GM04504 (cell line): ENCODE measurements around the gene ACTR10.
"Not testable (repeated sequence)": the region's sequence is repeated elsewhere in the genome, so short reads cannot be mapped to it uniquely, and the experiment has no call there.

Source experiments
- DNase-seq: peaks from one replicate; pipeline ENCODE4 v3.0.0-alpha.2; 2012; ENCODE audit warnings: low read depth

Gene ACTR10

DNA sequence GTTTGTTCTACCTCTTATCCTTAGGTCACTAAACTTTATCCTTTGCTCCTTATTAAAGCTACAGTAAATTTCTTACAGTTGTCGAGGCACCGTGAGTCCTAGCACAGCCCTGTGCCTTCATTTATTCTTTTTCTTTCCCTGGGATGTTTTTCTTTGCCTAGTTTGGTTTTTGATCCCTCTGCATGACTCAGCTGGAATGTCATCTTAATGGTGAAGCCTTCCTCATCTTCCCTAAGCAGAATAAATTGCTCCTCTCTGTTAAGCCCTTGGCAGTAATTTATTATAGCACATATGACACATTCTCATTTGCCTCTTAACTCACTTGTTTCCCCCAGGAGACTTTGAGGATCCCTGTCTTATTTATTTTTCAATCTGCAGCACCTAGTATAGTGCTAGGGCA lies 16.6 kb downstream of the ACTR10 start:
- no peak for DNase-seq

DNA sequence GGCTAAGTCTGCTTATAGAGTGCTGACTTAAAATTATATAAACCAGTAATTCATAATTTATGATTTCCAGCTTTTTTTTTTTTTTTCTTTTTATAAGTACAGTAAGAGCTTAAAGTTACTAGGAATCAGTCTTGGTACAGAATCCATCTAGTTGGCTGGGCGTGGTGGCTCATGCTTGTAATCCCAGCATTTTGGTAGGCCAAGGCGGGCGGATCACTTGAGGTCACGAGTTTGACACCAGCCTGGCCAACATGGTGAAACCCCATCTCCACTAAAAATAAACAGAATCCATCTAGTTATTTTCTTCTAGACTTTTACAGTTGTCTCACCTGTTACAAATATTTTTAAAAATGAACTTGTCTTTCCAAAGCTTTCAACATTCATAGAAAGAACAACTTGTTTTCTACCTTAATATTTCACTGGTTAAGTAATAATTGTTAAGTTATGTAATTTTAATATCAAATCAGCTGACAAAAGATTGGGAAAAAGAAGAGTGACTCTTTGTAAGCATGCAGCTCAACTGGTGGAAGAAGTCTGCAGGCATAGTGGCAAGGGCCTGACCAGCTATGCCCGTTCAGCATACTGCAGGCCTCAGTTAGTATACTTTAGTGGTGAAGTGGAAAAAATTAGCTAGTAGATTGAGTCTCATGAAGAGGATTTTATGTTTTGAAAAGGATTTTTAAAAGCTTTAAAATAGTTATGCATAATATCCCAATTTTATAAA lies 27.3 kb downstream of the ACTR10 start:
- no peak for DNase-seq

DNA sequence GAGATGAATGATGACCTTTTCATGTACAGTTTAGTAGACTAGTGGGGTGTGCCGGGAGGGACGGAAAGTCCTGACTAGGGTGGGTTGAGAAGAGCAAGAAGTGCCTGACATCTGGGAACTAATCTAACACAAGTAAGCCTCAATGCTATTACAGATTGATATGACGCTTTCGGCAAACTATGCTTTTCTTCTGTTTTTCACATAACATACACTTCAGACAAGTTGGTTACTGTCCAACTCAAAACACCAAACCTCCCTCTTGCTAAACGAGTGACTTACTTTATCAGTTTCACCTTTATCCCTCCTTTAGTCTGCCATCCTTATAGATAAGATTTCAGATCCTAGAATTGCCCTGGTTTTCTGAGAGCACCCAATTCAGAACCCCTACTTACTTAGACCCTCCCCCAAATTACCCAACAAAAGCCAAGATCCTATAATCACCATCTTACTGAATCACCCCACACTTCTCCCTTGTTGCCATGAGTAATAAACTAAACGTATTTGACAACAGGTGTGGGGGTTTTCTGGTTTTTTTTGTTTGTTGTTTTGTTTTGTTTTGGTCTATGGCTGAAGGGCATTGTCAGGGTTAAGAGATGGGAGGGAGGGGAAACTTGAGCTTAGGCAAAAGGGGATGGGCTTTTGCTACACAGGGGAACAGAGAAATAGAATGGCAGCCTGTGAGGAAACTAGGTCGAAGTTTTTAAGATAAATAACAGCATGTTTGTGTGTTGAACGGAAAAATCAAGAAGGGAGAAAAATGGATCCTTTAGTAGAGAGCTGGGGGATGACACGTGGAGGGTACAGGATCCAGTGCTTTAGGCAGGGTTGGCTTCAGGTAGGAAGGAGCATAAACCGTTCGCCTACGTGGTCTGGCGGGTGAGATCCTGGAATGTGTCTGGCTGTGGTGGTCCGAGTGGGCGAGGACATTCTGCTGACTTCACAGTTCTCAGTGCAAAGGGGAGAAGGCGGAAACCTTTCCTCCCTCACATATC lies 38.6 kb downstream of the ACTR10 start:
- no peak for DNase-seq

DNA sequence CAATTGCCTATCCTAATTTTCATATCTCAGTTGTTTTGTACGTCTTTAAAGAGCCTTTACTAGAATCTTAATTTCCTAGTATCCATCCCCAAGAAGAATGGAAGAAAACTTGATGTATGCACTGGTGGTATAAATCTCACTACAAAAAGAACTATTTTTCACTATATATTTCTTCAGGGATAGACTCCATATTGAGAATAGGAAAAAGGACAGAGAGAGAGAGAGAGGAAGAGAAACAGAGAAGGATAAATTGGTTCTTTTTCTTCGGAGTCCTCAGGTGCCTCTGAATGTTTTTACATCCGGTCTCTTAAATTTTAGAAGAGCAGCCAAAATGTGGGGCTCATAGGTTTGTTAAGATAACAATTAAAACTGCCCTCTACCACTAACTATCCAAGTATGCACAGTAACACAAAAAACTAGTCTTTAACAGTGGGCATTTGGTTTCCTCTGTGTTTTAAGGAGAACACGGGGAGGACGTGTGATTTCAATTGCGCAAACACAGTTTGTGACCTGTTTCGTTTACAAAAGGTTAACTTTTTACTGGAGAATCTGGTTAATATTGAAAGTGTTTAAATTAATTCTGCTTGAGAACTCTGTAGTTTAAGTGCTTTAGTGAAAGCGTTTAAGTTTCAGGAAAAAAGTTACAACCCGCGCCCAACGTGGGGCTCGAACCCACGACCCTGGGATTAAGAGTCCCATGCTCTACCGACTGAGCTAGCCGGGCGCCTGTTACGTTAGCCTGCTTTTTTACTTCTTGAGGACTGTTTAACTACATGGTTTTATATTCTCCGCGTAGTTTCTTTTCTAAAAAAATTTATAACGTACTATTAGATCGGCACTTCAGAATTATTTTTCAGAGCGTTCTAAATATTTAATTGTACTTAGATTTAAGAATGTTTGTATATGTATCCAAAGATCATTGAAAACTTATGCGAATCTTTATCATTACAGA lies 39.6 kb downstream of the ACTR10 start:
- DNase-seq, result no peak

DNA sequence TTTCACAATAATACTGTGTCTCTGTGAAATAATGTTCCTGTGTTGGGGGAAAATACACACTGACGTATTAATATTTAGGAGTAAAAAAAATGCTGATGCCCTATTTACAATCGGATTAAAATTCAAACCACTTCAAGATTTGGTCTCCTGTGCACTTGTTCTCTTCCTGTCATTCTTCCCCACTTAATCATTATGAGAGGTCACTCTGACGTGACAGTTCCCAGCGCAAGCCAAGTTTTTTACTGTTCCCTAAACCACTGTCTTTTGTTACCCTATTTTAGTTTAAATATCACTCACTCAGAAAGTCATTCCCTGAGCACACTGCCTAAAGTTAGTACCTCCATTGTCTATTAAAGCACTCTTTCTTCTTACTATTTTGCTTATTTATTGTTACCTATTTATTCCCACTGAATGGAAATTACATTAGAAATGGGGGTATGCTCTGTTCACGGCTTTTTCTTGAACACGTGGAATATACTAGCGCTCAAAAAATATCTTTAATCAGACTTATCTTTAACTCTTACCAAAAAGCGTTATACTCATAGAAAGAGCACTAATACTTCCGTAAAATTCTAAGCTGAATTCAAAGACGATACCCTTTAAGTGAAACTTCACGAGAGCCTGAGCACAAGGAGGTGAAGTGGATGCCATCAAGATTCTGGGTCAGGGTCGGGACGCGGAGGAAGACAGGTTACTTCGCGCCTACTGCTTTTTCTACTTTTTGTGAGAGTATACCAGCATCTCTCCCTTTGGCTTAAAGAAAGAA lies 44.0 kb downstream of the ACTR10 start:
- no peak for DNase-seq

DNA sequence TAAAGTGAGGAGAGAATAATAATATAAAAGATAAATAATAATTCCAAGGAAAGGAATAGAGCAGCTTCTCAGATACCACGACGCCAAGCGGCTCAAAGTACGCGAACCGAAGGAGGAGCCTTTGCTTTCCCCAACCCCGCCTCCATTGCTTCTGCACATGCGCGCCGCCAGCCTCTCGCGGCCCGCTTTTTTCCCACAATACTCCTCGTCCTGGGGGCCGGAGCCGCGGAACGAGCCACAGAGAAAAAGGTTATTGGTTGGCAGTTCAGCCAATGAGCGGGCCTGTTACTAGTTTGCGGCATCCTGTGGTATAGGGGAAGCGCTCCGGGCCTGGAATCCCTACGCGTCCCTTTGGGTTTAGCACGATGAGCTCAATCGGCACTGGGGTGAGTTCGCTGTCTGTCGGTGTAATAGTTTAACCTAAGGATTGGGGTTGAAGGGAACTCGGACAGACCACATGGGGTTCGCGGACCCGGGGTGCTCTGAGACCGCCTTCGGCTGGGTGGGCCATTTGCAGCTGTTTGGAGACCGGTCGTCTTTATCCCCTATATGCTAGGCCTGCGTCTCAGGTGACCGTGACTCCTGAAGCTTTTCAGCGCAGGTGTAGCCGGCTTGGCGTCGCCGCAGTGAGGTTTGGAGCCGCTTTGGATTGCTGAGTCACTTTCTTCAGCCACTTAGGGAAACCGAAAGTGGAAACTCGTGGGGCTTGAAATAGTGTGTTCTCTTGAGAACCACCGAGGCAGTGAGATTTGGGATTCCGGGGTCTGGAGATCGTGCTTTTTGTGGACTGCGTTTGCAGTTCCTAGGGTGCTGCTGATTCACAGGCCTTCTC lies 44.8 kb downstream of the ACTR10 start, which contains the start of gene PSMA3:
TSS of gene PSMA3 (plus strand) at position 288 of the 832 bp plus-strand sequence. CDS start at position 366, 78 bp downstream.
- peak; percentile 96 for DNase-seq

DNA sequence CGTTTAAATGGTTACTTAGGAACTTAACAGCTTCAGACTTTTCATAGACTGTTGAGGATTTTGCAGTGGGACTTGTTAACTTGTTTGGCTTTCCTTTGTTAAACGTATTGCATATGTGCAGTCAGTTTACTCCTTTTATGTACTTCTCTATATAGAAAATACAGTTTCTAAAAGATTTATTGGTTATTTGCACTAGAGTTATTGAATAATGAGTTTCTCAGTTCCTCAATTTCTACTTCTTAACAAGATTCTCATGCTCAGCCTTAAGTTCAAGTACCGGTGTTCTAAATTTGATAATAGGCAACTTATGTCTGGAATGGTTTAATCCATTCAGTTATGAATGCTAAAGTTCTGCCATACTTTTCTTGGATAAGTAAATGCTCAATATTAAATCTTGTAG lies 45.6 kb downstream of the ACTR10 start:
- no peak for DNase-seq

DNA sequence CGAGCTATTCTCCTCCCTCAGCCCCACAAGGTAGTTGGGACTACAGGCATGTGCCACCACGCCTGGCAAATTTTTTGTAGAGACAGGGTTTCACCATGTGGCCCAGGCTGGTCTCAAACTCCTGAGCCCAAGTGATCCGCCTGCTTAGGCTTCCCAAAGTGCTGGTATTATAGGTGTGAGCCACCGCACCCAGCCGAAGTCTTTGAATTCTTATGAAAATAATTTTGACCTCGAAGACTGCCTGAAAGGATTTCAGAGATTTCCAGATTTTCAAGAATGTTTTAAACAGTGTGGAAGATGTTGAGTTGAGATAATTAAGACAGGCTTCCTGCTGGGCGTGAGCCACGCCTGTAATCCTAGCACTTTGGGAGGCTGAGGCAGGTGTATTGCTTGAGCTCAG lies 49.7 kb downstream of the ACTR10 start:
- DNase-seq, result no peak

DNA sequence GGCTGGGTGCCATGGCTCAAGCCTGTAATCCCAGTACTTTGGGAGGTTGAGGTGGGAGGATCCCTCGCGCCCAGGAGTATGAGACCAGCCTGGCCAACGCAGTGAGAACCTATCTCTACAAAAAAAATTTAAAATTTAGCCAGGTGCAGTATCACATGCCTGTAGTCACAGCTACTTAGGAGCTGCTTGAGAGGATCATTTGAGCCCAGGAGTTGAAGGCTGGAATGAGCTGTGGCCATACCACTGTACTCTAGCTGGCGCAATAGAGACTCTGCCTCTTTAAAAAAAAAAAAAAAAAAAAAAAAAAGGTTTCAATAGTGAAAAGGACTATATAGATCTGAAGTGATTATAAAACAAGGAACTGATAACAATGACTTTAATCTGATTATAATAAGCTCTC lies 58.2 kb downstream of the ACTR10 start:
- DNase-seq, result no peak

DNA sequence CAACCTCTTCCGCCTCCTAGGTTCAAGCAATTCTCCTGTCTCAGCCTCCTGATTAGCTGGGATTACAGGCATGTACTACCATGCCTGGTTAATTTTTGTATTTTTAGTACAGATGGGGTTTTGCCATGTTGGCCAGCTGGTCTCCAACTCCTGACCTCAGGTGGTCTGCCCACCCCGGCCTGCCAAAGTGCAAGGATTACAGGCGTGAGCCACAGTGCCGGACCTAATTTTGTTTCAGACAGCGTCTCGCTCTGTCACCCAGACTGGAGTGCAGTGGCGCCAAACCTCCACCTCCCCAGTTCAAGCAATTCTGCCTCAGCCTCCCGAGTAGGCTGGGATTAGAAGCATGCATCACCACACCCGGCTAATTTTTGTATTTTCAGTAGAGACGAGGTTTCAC lies 62.1 kb downstream of the ACTR10 start:
- DNase-seq, result not testable (repeated sequence)

DNA sequence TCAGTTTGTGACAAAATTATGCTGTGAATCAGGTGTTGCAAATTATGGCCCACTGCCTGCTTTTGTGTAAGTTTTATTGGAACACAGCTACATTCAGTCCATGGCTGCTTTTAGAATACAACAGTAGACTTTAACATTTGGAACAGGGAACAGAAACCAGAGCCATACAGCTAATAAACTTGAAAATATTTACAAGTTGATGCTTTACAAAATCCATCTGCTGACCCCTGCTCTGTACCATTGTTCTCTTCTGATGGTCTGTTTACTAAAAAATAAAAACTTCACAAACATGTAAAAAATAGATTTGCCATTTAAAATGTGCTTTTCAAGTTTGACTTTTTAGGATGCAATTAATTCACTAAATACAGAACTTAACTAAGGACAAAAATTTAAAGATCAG lies 65.5 kb downstream of the ACTR10 start:
- no peak for DNase-seq

DNA sequence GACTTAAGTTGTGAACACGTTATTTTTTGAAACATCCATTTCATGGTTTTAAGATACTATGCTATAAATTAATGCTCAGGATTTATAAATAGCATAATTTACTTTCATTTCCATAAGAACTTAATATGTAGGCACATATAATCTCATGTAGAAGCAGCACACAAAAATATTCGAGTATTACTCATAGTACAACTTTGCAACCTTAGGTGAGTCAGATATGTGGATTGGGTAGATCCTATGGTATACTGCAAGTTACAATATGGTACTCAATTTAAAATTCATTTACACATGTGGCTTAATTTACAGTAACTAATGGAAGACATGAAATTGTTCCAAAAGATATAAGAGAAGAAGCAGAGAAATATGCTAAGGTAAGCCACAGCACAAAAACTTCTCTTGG lies 70.7 kb downstream of the ACTR10 start:
- no peak for DNase-seq

DNA sequence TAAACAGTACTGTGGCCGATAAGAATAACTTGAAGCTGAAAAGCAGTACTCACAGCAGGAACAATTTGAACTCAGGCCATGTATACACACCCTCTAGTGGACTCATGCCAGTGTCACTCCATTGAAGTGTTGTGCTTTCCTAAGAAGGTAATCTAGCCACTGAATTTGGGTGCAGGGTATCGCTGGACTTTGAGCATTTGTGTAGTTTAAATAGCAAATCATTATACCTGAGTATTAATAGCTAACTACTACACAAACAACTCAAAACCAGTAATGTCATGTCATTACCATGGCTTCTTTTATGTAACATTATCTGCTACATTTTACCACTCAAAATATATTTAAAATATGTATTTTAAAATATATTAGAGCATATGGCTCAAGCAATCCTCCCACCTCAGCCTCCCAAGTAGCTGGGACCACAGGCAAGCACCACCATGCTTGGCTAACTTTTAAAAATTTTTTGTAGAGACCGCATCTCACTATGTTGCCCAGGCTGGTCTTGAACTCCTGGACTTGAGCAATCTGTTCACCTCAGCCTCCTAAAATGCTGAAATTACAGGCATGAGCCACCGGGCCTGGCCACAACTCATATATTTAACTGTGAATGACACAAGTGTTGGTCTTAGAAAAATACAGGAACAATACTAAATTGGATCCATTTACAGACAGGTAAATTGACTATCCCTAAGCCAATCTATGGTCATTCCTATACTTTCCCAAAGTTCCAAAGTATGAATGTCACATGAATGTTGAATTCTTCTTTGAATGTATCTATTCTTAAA lies 72.8 kb downstream of the ACTR10 start:
- DNase-seq, result peak; percentile 10

DNA sequence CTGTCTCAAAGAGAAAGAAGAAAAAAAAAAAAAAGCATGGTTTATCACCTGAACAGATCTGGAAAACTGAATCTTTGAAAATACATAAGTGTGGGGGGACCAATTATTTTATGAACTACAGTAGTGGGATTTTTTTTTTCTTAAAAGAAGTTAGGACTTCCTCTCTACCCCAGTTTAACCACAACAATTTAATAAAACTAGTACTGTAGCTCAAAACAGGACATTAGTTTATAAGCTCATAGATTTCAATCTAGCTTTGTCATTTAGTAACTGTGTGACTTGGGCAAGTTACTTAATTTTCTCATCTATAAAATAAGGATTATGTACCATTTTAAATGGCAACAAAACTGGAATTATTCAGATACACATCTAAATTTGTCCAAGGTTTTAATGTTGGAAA lies 74.9 kb downstream of the ACTR10 start:
- no peak for DNase-seq

DNA sequence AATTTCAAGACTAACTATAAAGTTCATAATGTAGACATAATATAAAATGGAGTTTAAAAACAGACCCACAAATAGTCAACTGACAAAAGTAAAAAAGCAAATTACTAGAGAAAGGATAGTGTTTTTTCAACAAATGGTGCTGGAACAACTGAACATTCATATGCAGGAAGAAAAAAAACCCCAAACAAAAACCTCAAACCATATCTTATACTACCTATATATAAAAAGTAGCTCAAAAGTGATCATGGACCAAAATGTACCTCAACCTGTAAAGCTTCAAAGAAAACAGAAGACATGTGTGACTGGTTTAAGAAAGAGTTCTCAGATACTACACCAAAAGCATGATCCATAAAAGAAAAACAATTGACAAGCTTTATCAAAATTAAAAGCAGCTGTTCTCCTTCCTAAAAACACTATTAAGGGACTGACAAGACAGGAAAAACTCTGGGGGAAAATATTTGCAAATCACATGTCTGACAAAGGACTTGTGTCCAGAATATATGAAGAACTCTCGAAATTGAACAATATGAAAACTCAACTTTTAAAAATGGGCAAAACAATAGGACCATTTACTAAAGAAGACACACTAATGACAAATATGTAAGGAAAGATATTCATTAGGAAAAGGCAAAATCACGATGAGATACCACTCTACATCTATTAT lies 75.7 kb downstream of the ACTR10 start:
- DNase-seq, result no peak

DNA sequence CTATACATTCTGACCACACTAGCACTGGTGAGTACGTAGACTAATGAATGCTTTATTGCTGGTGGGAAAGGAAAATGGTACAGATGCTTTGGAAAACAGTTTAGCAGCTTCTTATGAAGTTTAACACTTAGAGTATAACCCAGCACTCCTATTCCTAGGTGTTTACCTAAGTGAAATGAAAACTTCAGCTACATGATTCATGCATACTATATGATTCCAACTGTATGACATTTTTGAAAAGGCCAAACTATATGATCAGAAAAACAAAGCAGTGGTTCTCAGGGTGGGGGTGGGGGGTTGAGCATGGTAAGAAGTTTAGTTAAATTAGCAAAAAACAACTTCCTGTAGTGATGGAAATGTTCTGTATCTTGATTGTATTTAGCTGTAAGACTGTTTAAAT lies 76.3 kb downstream of the ACTR10 start:
- no peak for DNase-seq

DNA sequence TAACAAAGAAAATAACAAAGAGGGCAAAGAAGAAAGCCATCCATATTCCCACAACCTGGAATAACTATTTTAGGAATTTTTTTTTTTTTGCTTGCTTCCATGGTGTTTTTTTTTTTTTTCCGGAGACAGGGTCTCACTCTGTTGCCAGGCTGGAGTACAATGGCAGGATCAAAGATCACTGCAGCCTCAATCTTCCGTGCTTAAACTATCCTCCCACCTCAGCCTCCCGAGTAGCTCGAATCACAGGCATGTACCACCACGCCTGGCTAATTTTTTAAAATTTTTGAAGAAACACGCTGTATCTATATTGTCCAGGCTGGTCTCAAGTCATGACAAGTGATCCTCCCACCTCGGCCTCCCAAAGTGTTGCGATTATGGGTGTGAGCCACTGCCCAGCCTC lies 78.2 kb downstream of the ACTR10 start:
- no peak for DNase-seq

DNA sequence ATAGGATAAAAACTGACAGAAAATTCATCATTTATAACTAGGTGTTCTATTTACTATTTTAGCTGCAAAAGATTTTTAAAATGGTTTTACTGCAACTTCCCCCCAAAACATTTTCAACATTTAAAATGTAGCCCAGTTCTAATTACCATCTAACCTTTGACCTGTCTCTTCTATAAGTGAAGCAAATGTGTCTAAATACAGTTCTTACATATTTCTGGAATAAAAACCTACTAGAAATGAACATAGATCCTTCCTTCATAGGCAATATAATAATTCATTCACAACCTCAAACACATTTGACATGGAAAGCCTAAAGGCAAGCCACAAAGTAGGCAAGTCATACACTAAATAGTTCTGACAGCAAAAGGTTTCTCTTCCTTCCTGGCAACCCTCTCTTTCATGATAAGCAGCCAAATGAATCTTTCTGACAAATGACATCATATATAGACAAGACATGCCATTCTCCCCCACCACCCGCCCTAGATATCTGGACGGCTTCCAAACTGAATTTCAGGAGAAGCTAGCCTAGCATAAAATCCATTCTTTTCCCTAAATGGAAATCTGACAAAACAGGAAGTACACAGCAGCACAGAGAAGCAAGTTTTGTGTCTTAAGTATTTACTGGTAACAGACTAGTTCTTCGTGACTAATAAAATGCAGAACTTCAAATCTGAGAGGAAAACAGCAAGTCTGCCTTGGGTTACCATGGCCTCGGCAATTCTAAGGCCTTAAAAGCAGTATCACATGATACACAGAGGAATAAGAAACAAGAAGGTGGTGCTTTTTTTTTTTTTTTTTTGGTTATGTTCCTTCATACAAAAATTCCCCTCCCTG lies 81.2 kb downstream of the ACTR10 start:
- DNase-seq, result peak; percentile 87
